Stimulated activated CD4-positive, alpha-beta T cell treated with anti-CD3 and anti-CD28 coated beads, Interleukin-15, amount 100 ng/mL, for 1 hour (primary cell): ENCODE measurements around the gene TPSAB1.

Experiments
- DNase-seq, 2 donors: peaks; one replicate each; pipeline ENCODE4 v3.0.0-alpha.2; 2020; ENCODE audit warnings: low read depth in 1 of 2, low spot score in 1 of 2

TPSAB1 gene

DNA sequence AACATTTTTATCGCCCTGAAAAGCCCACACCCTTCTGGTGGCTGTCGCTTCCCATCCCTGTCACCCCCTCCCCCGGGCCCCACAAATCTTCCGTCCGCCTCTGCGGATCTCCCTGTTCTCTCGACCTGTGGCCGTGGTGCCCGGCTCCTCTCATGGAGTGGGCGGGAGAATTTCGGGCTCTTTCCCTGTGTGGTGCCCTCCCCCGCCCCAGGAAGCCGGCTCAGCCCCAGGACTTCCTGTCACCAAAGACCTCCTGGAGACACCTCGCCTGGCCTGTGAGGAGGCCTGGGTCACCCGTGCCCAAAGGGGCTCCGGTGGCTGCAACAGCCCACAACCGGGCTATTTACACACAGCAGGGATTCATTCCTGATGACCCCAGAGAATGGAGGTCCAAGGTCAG, 42.8 kb downstream of the TPSAB1 start:
- DNase-seq: no peak

DNA sequence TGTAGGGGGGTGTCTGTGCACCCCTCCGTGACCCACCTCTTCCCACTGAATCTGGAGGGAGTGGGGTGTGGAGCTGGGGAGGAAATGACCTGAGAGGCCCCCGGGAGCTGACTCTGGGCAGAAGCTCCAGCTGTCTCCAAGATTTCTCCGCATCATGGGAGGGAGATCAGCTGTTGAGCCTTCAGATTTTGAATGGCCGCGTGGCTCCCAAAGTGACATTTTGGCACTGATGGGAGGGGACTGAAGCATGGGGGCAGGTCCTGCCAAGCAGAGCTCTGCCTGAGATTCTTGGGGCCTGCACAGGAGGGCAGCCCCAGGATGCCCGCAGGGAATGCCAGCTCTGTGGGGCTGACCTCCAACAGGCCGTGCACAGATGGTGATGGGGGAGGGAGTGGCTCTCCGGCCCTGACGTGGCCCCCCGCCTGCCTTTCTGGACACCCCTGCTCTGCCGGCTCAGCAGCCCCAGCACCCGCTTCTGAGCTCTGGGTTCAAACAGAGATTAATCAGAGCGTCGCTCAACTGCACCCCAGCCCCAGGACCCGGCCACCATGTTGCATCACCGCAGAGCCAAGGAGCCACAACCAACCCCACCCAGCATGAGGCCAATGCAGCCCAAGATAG, 43.6 kb downstream of the TPSAB1 start:
- no peak for DNase-seq

DNA sequence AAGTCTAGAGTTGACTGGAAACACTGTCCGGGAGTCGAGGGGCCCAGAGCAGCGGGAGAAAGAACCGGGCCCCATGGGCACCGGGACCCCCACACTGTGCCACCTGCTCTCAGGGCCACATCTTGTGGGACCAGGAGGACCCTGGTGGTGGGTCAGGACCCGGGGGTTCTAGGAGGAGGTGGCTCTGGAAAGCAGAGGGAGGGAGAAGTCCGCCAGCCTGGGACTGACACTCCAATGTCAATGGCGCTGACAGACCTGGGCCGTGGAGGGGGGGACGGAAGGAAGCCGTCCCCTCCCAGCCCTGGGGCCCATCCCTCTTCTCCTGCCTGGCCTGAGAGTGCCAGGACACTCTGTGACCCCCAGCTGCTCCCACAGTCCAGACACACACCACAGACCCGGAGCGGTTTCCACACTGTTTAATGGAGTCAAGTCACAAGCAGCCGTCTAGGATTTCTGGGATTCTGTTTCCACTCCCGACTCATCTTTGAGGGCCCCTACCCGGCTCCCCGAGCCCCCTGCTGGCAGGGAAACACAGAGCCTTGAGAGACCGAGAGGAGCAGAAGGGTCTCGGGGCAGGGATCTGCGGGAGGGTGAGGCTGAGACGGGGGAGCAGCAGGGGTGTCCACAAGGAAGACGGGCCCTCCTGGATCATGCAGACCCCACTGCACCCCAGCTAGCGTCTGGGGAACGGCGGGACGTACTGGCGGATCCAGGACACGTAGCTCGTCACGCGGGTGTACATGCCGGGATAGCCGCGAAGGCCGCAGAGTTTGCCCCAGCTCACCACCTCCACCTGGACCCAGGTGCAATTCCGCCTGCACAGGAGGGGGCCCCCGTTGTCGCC, 45.4 kb downstream of the TPSAB1 start:
- no peak for DNase-seq

DNA sequence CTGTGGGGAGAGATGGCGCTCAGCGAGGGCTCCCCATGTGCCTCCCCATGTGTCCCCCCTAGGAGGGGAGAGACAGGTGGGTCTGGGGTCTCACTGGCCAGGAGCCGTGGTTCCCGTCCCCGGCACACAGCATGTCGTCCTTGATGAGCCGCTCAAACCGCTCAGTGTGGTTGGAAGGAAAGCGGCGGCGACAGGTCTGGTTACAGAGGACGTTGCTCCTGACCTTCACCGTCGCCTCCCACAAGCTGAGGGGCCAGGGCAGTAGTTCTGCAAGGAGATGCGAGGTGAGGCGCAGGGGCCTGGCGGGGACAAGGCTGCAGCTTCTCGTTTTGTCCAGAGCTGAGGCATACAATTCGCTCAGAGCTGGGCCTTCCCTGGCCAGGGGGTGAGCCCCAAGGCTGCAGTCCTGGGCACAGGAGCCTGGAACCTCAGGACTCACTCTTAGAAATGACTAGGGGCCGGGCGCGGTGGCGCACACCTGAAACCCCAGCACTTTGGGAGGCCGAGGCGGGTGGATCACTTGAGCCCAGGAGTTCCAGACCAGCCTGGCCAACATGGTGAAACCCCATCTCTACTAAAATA, 46.1 kb downstream of the TPSAB1 start:
- no peak for DNase-seq

DNA sequence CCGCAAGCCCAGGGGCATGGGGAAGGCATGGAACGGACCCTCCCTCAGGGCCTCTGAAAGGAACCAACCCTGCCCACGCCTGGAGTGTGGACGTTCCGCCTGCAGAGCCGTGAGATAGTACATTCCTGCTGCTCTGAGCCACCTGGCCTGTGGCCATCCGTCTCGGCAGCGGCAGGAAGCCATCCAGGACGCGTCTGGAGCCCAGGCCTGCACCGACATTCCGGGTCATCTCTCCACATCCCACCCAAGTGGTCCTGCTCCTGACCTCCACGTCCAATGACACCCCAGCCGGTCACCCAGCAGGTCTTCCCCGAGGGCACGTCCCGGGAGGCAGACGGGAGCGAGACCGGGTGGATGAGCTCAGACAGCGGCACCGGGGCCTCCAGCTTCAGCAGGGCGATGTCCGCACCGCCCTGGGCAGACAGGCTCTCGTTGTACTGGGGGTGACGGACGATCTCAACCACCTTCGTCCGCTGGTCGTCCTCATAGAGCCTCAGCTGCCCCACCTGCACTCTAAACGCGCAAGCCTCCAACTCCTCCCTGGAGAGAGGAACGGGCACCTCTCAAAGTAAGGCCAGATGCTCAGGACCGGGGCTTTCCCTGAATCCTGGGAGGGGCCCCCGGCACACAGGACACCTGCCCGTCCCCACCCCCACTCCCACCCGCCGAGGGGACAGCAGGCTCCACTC, 47.6 kb downstream of the TPSAB1 start:
- DNase-seq: no peak

DNA sequence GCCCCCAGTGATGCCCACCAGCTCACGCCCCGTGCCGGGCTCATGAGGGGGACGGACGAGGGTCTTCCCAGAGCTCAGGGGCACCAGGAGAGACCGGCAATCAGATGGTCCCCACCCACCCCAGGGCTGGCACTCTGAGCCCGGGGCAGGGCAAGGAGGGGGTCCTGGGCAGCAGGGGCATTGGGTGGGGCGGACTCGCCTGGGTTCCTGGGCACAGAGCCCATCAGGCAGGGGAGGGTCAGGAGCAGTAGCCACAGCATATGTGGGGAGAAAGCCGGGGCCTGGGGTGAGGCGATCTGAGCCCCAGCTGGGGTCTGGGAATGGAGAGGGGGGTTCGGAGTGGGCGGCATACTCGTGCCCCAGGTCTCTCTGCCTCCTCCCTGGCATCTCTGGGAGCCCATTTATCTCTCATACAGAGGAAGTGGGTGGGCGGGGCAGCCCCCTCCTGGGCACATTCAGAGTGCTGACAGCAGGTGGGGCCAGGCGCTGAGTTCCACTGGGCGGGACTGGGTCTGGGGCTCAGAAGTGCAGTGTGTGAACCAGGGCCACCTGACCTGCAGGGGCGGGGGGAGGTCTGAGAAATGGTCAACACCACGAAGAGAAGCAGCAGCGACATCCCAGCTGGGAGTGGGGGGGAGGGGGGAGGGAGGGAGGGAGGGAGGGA, 48.4 kb downstream of the TPSAB1 start:
- no peak for DNase-seq

DNA sequence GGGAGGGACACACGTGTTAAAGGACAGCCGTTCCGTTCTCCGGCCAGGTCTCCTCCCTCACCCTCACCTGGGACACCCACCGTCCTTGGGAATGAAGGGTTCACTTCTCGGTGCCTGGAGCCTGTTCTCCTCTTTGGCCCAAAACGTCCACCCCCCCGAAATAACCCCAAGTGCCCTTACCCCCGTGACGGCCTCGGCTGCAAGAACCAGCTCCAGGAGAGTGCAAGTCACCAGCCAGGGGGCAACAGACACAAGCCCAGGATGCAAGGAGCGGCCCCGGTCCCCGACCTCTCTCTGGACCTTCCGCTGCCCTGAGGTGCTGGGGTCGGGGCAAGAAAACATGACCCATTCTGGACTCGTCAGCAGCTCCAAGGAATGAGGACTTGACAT, 49.0 kb downstream of the TPSAB1 start:
- no peak for DNase-seq

DNA sequence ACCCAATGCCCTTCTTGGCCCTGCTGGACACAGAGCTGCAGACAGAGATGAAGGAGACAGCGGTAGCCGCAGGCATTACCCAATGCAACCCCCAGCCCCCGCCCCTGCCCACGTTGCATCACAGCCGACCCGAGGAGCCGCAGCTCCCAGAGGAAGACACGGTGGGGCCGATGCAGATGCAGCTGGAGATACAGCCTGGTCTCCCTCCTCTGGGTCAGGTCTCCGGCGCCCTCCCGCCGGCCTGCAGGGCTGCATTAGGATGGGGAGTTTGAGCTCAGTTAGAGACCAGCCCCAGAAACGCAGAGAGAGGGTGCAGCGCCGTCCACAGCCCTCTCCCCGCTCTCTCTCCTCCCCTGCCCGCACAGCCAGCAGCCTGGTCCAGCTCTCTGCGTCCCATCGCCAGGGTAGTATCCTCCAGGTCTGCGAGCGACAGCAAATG, 49.6 kb downstream of the TPSAB1 start:
- no peak for DNase-seq

DNA sequence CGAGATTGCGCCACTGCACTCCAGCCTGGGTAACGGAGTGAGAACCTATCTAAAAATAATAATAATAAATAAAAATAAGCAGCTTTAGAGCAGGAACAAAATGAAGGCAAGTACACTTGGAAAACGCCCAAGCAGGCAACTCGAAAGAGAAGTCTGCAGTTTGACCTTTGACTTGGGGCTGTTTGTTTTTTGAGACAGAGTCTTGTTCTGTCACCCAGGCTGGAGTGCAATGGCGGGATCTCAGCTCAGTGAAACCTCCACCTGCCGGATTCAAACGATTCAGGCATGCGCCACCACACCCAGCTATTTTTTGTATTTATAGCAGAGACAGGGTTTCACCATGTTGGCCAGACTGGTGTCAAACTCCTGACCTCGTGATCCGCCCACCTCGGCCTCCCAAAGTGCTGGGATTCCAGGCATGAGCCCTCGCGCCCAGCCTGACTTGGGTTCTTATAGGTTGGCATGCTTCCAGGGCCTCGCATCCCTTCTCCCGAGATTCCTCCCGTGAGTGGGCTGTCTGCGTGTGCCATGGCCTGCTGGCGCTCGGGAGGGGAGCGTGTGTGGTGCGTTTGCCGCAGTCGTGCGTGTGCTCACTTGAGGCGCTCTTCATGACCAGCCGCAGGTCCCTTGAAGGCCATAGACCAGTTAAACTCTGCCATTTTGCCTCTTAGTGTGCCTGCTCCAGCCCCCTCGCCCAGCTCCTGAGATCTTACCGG, 50.5 kb downstream of the TPSAB1 start:
- DNase-seq: no peak

DNA sequence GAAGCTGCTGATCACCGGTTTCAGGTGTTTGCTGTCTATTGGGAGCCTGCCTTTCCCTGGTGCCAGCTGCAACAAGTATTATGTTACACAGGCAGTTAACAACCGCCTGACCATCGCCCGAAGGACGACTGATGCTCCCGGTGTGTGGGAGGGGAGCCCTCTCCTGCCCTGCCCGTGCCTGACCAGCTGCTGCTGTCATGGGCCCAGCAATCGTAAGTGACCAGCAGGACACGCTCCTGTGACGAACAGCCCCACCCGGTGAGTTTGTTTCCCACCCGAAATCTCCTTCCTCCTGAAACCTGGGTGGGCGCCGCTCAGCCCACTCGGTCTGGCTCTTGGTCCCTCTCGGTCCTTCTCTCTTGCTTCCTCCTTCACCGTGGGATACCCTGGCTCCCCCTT, 51.1 kb downstream of the TPSAB1 start:
- DNase-seq: no peak
